Omental fat pad (tissue), 4 donors: ENCODE data around the gene TCN2. TPM values are rescaled to one million over a fixed set of nuclear protein-coding genes. Genes with fewer than 3 reads are reported as not detected.
"Not testable (repeated sequence)": the region's sequence is repeated elsewhere in the genome, so short reads cannot be mapped to it uniquely, and the experiment has no call there.

Experiments used
- ATAC-seq: fragments of 150-250 bp; one replicate; pipeline ENCODE4 v1.9.1; 2016; ENCODE audit warnings: mild to moderate bottlenecking, moderate library complexity; ENCODE audit not compliant: low FRiP score
- DNase-seq: peaks from one replicate; pipeline ENCODE4 v3.0.0-alpha.2; 2019; ENCODE audit warnings: low spot score
- total RNA-seq, 4 donors: library from RNA; depleted of rRNA; stranded (reverse); fragments of >200 nt; gene quantifications; one replicate each; pipeline ENCODE4 v1.1.0, GENCODE V29; 2016
- TF ChIP-seq, protein P1 (sequence below), 3 donors: fragments of 450-650 bp; IDR thresholded peaks; one replicate each; pipeline ENCODE4 v1.5.1; 2016 to 2017; ENCODE audit warnings: antibody characterized with exemption in 3 of 3, mild to moderate bottlenecking in 3 of 3, moderate library complexity in 2 of 3

TCN2 gene
- total RNA-seq, 4 donors from 2014 or later: 61.3 to 139 (median 73.6) TPM

- TF ChIP-seq, protein P1, sequence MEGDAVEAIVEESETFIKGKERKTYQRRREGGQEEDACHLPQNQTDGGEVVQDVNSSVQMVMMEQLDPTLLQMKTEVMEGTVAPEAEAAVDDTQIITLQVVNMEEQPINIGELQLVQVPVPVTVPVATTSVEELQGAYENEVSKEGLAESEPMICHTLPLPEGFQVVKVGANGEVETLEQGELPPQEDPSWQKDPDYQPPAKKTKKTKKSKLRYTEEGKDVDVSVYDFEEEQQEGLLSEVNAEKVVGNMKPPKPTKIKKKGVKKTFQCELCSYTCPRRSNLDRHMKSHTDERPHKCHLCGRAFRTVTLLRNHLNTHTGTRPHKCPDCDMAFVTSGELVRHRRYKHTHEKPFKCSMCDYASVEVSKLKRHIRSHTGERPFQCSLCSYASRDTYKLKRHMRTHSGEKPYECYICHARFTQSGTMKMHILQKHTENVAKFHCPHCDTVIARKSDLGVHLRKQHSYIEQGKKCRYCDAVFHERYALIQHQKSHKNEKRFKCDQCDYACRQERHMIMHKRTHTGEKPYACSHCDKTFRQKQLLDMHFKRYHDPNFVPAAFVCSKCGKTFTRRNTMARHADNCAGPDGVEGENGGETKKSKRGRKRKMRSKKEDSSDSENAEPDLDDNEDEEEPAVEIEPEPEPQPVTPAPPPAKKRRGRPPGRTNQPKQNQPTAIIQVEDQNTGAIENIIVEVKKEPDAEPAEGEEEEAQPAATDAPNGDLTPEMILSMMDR (IDR thresholded peaks at IDR 0.05): no peak
- DNase-seq (no peak), ATAC-seq (no peak)
Measured at GRCh38 chr22:30617819-30618218, 10.8 kb downstream of the TCN2 start.

DNA sequence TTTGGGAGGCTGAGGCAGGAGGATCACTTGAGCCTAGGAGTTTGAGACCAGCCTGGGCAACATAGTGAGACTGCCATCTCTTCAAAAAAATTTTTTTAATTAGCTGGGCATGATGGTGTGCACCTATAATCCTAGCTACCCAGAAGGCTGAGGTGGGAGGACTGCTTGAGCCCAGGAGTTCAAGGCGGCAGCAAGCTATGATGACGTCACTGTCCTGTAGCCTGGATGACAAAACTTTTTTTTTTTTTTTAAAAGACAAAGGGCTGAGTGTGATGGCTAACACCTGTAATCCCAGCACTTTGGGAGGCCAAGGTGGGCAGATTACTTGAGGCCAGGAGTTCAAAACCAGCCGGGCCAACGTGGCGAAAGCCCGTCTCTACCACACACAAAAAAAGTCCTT is 12.9 kb downstream of the TCN2 start:
- DNase-seq, ATAC-seq: not testable (repeated sequence)

GRCh38 chr22:30626413-30626812 is 19.4 kb downstream of the TCN2 start:
- DNase-seq (no peak), ATAC-seq (no peak)
- TF ChIP-seq, protein P1 (IDR thresholded peaks at IDR 0.05): no peak

DNA sequence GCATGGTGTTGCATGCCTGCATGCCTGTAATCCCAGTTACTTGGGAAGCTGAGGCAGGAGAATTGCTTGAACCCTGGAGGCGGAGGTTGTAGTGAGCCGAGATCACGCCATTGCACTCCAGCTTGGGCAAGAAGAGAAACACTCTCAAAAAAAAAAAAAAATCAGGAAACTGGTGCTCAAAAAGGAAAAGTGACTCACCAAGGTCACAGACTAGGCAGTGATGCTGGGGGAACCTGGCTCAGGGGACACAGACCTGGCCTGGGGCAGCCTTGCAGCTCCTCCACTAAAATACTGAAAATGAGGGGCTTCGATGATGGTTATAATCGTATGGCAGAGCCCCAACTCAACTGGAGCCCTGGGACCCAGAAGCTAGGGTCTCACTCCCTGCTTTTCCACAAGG is 20.5 kb downstream of the TCN2 start:
- TF ChIP-seq, protein P1 (IDR thresholded peaks at IDR 0.05): no peak
- ATAC-seq: no peak
- DNase-seq: no peak

DNA sequence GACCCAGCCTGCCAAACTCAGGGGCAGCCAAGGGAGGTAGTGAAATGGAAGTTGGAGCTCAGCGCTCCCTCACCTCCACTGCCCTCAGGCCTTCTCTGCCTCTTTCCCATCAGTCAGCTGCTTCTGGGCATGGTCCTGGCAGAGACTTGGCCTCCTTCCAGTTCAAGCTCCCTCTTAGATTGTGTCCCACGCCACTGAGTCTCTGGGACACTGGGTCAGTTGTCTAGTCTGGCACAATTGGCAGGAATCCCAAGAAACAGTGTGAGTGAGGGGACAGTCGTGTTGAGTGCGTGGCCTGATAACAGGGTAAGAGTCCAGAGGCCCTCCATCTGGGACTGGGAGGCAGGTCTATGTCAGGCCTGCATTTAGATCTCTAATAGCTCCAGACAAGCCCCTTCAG is 21.5 kb downstream of the TCN2 start:
- no peak for DNase-seq
- ATAC-seq: no peak
- TF ChIP-seq, protein P1 (IDR thresholded peaks at IDR 0.05): no peak

GRCh38 chr22:30631469-30631868 is 24.5 kb downstream of the TCN2 start:
- DNase-seq, ATAC-seq: not testable (repeated sequence)

DNA sequence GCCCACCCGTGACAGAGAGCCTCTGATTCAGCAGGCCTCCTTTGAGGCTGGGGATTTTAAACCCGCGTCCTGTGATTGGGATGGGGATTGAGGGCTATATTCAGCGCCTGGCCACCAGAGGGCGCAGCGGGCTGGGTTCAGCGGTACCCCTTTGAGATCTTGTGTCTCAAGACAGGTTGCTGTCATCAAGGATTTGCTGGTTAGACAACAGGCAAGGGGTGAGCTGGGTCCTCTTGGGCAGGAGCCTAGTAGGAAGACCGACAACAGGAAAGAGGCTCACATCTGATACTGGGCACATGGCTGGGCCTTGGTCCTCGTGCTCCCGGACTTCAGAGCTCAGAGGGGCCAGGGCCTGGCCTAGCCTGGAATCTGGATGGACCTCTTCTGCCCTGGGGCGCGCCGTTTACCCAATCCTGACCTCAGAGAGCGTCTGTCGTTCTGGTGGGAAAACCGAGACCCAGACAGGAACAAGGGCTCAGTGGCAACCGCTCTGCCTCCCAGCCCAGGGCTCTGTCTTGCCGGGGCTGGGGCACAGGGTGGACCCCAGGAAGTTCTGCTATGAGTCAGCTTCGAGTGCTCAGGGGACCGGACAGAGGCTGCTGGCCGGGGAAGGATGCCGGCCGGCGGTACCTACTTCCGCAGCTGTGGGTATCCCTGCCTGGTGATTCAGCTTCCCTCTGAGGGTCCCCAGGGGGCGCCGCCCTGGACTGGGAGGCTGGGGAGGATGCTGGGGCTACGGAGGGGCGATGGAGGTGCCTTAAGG is 27.7 kb downstream of the TCN2 start:
- DNase-seq (peak; percentile 82), ATAC-seq (peak; percentile 89)
- TF ChIP-seq, protein P1 (IDR thresholded peaks at IDR 0.05): peak in 2 of 3 donors; percentile 96 to 97
